ENCODE results near the gene GRK5. TPM values are rescaled to one million over a fixed set of nuclear protein-coding genes. Genes with fewer than 3 reads are reported as not detected.

The GRK5 gene
- total RNA-seq, 1 donor = 20.5 TPM

DNA sequence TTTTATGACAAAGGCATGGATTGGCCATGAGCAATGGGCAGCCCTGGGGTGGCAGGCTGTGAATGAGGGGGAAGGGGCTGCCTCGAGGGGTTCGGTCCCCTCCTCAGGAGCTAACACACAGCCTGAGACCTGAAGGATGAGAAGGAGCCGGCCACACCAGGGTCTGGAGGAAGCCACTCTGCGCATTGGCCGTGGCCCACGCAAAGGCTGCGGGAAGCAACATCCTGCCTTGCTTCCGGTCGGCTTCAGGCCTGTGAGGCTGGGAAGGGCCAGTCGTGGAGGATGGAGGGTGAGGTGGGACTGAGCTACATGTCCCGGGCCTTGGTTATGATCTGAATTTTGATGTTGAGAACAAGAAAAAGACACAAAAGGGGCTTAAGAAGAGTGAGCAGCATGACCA is 285.8 kb downstream of the GRK5 start:
- H3K4me3 ChIP-seq (ENCODE audit: low read depth, low read length) = no peak overlapping the region
- DNase-seq (ENCODE audit: low read depth) = no peak

DNA sequence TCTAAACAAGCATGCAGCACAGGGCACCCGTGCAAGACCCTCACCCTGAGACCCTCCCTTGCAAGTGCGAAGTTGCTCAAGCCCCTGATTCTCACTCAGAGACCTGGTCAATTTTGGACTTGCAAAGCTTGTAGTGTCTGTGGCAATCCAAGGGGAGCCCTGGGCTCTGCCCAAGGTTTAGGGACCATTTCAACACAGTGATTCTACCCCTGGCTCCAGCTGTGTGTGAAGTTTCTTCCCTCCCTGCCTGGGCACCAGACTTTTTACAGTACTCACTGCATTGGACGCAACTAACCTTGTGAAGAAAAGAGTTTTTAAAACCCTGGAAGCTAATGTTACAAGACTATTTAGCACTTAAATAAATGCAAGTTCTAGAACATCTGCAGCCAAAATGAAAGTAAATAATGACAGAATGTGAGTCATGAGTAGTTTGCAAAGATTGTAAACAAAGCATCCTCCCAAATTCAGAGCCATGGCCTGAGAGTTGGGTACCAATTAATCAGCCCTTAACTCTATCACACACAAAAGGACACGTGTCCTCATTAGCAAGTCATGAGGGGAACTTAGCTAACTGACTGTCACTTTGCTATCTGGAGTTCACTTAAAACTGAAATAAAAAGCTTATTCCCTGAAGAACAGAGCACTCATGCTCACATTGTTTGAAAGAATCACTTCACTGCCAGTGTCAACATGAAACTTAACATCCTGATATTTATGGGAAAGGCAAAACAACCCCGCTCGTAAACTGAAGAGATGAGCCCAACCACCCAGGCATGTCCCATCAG is 287.1 kb downstream of the GRK5 start:
- DNase-seq (ENCODE audit: low read depth) = peak; percentile 34
- H3K4me3 ChIP-seq (ENCODE audit: low read depth, low read length) = no peak overlapping the region
- TF ChIP-seq, protein P1, sequence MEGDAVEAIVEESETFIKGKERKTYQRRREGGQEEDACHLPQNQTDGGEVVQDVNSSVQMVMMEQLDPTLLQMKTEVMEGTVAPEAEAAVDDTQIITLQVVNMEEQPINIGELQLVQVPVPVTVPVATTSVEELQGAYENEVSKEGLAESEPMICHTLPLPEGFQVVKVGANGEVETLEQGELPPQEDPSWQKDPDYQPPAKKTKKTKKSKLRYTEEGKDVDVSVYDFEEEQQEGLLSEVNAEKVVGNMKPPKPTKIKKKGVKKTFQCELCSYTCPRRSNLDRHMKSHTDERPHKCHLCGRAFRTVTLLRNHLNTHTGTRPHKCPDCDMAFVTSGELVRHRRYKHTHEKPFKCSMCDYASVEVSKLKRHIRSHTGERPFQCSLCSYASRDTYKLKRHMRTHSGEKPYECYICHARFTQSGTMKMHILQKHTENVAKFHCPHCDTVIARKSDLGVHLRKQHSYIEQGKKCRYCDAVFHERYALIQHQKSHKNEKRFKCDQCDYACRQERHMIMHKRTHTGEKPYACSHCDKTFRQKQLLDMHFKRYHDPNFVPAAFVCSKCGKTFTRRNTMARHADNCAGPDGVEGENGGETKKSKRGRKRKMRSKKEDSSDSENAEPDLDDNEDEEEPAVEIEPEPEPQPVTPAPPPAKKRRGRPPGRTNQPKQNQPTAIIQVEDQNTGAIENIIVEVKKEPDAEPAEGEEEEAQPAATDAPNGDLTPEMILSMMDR (IDR thresholded peaks at IDR 0.05; ENCODE audit: insufficient read depth, low read length) = no peak

More for the DNA sequence above, 285.8 kb downstream of the GRK5 start:
- TF ChIP-seq, protein P1 (IDR thresholded peaks at IDR 0.05; ENCODE audit: insufficient read depth, low read length) = no peak

DNA sequence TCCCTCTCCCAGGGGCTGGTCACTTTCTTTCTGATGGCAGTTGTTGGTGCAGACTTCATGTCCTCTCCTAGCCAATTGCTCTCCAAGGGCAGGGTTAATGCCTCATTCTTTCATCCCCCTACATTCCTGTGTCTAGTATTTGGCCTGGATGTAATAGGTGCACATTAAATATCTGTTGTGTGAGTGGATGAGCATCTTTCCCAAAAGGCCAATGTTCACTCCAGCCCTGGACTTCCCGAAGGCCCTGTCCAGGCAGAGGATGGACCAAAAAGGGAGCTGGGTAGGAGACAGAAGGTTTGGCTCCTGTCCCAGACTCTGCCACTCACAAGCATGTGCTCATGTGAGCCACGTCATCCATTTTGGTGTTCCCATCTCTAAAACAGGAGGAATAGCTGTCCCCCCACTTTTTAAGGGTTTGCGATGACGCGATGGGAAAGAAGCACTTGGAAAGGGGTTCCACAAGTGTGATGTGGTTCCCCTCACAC is 287.7 kb downstream of the GRK5 start:
- TF ChIP-seq, protein P1 (IDR thresholded peaks at IDR 0.05; ENCODE audit: insufficient read depth, low read length) = no peak
- DNase-seq (ENCODE audit: low read depth) = no peak
- no peak overlapping the region for H3K4me3 ChIP-seq (ENCODE audit: low read depth, low read length)

DNA sequence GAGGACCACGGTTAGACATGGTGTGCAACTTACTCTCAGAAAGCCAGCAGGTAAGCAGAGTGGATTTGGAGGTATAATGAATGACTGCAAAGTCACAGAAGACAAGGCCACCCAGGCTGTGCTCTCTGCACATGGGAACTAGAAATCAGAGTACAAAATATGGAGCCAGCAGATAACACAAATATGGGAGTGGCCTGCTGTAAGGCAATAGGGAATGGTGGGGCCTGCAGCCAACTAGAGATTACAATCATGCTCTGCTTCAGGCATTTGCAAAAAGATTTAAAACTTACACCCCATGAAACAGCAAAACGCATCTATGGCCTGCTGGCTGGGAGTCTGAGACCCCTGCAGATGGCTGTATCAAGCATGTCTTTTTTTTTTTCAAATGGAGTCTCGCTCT is 288.2 kb downstream of the GRK5 start:
- TF ChIP-seq, protein P1 (IDR thresholded peaks at IDR 0.05; ENCODE audit: insufficient read depth, low read length) = no peak
- H3K4me3 ChIP-seq (ENCODE audit: low read depth, low read length) = no peak overlapping the region
- no peak for DNase-seq (ENCODE audit: low read depth)

DNA sequence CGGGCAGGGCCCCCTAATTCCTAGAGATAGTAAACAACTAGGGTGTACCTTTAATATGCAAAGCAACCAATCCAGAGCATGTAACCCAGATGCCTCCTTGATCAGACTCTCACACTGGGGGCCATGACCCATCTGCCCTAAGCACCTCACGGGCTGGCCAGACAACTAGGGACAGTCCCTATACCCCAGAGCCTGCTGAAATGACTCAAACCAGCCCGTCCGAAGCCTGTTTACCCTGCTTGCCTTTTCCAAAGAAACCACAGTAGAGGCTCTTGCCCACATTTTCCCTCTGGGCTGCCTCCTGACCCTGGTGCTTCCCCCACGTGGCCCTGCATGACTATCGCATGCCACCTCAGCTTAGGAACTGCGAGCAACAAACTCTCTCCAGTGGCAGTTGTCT is 288.9 kb downstream of the GRK5 start:
- TF ChIP-seq, protein P1 (IDR thresholded peaks at IDR 0.05; ENCODE audit: insufficient read depth, low read length) = no peak
- no peak for DNase-seq (ENCODE audit: low read depth)
- H3K4me3 ChIP-seq (ENCODE audit: low read depth, low read length) = no peak overlapping the region

DNA sequence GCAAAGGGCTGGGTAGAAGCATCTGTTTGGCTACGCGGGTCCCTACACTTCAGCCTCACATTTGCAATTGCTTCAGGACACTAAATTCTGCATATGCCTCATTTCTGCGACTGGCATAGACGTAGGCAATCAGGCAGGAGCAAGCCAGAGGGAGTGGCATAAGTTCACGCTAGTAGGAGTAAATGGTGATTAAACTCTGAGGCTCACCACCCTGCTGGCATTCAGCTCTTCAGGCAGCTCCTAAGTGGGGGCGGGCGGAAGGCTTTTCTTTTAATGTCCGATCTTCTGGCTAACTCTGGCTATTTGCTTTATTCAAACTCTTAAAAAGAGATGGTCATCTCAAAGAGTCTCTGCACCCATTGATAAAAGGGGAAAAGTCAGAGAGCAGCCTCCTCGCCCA is 289.9 kb downstream of the GRK5 start:
- no peak for DNase-seq (ENCODE audit: low read depth)
- TF ChIP-seq, protein P1 (IDR thresholded peaks at IDR 0.05; ENCODE audit: insufficient read depth, low read length) = no peak

More for the DNA sequence above, 289.9 kb downstream of the GRK5 start:
- no peak overlapping the region for H3K4me3 ChIP-seq (ENCODE audit: low read depth, low read length)

Measured in fibroblast of the aortic adventitia (primary cell).